DND-41 (cell line): Measurements from ENCODE around the gene B4GALT4.

Source experiments
- ATAC-seq: fragments of 200-7000 bp; cut with Tn5 transposase; 3 replicates; pipeline ENCODE4 v1.9.1; 2021; ENCODE audit warnings: low read depth; ENCODE audit not compliant: insufficient read depth
- DNase-seq: peaks from one replicate; pipeline ENCODE4 v3.0.0-alpha.2; 2020
- H2AFZ ChIP-seq: 2 replicates; pipeline ENCODE4 v1.6.0; 2012; ENCODE audit warnings: low read depth, low read length
- H3K27ac ChIP-seq: 2 replicates; pipeline ENCODE4 v1.5.1; 2012; ENCODE audit warnings: low read length, inconsistent platforms
- H3K27me3 ChIP-seq: fragments of 200-600 bp; sonication (generic); 2 replicates; pipeline ENCODE4 v1.6.0; 2012; ENCODE audit warnings: low read length, mild to moderate bottlenecking, inconsistent platforms; ENCODE audit not compliant: insufficient read depth, poor library complexity
- H3K36me3 ChIP-seq: 2 replicates; pipeline ENCODE4 v1.5.1; 2012; ENCODE audit warnings: low read length, inconsistent platforms; ENCODE audit not compliant: insufficient read depth
- H3K4me1 ChIP-seq: 2 replicates; pipeline ENCODE4 v1.5.1; 2012; ENCODE audit warnings: mild to moderate bottlenecking, low read length; ENCODE audit not compliant: insufficient read depth
- H3K4me2 ChIP-seq: 2 replicates; pipeline ENCODE4 v1.6.0; 2012; ENCODE audit warnings: mild to moderate bottlenecking, moderate library complexity, low read length, inconsistent platforms; ENCODE audit not compliant: insufficient read depth
- H3K4me3 ChIP-seq, 2 experiments: fragments of 200-600 bp in 1 of 2; shearing (Covaris generic) in 1 of 2; 2 replicates each; pipeline ENCODE4 v1.5.1; 2012 to 2016; ENCODE audit warnings: inconsistent platforms in 2 of 2, low read length in 2 of 2, mild to moderate bottlenecking in 2 of 2, low read depth in 1 of 2, moderate library complexity in 1 of 2
- H3K79me2 ChIP-seq: 2 replicates; pipeline ENCODE4 v1.6.0; 2012; ENCODE audit warnings: low read length, inconsistent platforms; ENCODE audit not compliant: insufficient read depth
- H3K9ac ChIP-seq: 2 replicates; pipeline ENCODE4 v1.6.0; 2012; ENCODE audit warnings: low read depth, mild to moderate bottlenecking, inconsistent platforms, low read length, moderate library complexity
- H3K9me3 ChIP-seq: 2 replicates; pipeline ENCODE4 v1.5.1; 2012; ENCODE audit warnings: low read length, moderate library complexity, mild to moderate bottlenecking, inconsistent platforms; ENCODE audit not compliant: insufficient read depth, severe bottlenecking
- H4K20me1 ChIP-seq: 2 replicates; pipeline ENCODE4 v1.6.0; 2012; ENCODE audit warnings: low read length; ENCODE audit not compliant: insufficient read depth
- CTCF ChIP-seq: IDR thresholded peaks from 2 replicates; pipeline ENCODE4 v1.5.1; 2012; ENCODE audit warnings: borderline replicate concordance, low read length, moderate library complexity, mild to moderate bottlenecking; ENCODE audit not compliant: poor library complexity, severe bottlenecking; ENCODE audit errors: extremely low read depth
- EZH2 ChIP-seq: IDR thresholded peaks from 3 replicates; pipeline ENCODE4 v1.6.1; 2012; ENCODE audit warnings: borderline replicate concordance, low read depth, mild to moderate bottlenecking, moderate library complexity, low read length, inconsistent platforms; ENCODE audit not compliant: severe bottlenecking

Gene B4GALT4

GRCh38 chr3:119187266-119187665 lies 53.4 kb downstream of the B4GALT4 start:
- no peak overlapping the region for H2AFZ ChIP-seq
- no peak overlapping the region for H3K27ac ChIP-seq
- H4K20me1 ChIP-seq: no peaks in the 10 kb centered on the region
- no peaks in the 10 kb centered on the region for H3K27me3 ChIP-seq
- H3K9me3 ChIP-seq: no peaks in the 10 kb centered on the region
- no peaks in the 10 kb centered on the region for H3K36me3 ChIP-seq
- no peak overlapping the region for H3K4me2 ChIP-seq
- H3K79me2 ChIP-seq: no peaks in the 10 kb centered on the region
- no peak overlapping the region for H3K9ac ChIP-seq
- no peak for ATAC-seq
- no peaks in the 10 kb centered on the region for H3K4me1 ChIP-seq
- no peak overlapping the region for H3K4me3 ChIP-seq
- no peak for TF ChIP-seq CTCF
- no peak for TF ChIP-seq EZH2
- no peak for DNase-seq

GRCh38 chr3:119184796-119185570 lies 55.7 kb downstream of the B4GALT4 start:
- Histone ChIP-seq H3K79me2 (no peaks in the 10 kb centered on the region), H3K27me3 (no peaks in the 10 kb centered on the region), H3K9ac (no peak overlapping the region), H4K20me1 (no peaks in the 10 kb centered on the region), H3K36me3 (no peaks in the 10 kb centered on the region), H3K4me2 (no peak overlapping the region), H3K9me3 (no peaks in the 10 kb centered on the region), H3K4me3 (no peak overlapping the region), H2AFZ (no peak overlapping the region), H3K27ac (no peak overlapping the region), H3K4me1 (no peaks in the 10 kb centered on the region)
- DNase-seq (no peak), ATAC-seq (no peak)
- TF ChIP-seq EZH2 (no peak), CTCF (no peak)

GRCh38 chr3:119184111-119184510 lies 56.6 kb downstream of the B4GALT4 start:
- TF ChIP-seq CTCF: no peak
- TF ChIP-seq EZH2: no peak
- Histone ChIP-seq H3K79me2 (no peaks in the 10 kb centered on the region), H4K20me1 (no peaks in the 10 kb centered on the region), H3K27ac (no peak overlapping the region), H3K9ac (no peak overlapping the region), H3K4me2 (no peak overlapping the region), H2AFZ (no peak overlapping the region), H3K4me3 (no peak overlapping the region), H3K27me3 (no peaks in the 10 kb centered on the region), H3K36me3 (no peaks in the 10 kb centered on the region), H3K9me3 (no peaks in the 10 kb centered on the region), H3K4me1 (no peaks in the 10 kb centered on the region)
- ATAC-seq: no peak
- no peak for DNase-seq
